NCI-H82 (cell line): ENCODE results near the gene MYH15.

Experiments used
- DNase-seq: peaks from one replicate; lab custom pipeline; 2025; lab: John Stamatoyannopoulos, UW

Gene MYH15

GRCh38 chr3:108509871-108510270, 525 bp downstream of the MYH15 start:
- DNase-seq, result no peak

DNA sequence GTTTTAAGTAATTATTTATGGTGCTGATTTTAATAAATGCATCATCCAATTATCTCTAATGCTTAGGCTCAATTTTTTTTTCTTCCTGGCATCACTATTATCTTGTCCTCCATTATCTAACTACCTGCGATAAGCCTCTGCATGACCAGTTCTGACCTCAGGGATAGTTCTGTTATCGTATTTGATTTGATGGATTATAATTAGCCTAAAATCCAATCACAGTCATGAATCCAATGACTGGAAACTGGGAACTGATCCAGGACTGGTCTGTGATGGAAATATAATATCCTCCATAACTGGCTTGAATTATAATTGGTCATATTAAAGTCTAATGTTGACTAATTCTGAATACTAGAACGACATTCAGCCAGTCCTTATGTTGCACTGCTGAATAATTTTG, 1.1 kb downstream of the MYH15 start:
- DNase-seq, result peak; percentile 67

- DNase-seq, result no peak
Observed at GRCh38 chr3:108507902-108508301, 2.5 kb downstream of the MYH15 start.

DNA sequence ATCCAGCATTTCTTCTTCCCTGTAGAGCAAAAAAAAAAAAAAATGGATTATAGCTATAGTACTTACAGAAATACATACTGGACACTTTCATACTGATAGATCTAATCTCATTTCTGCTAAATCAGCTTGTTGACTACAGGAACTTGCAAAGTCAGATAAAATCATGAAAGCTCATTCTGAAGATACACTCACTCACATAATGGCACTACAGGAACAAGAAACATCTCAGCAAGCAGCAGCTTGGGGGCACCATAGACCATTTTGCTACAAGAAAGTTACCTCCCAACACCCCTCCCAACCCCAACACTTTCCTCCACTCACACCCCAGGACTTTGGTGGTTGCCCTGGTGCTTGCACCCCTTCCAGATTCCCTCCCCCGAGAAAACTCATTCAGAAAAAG, 4.6 kb downstream of the MYH15 start:
- DNase-seq, result no peak

DNA sequence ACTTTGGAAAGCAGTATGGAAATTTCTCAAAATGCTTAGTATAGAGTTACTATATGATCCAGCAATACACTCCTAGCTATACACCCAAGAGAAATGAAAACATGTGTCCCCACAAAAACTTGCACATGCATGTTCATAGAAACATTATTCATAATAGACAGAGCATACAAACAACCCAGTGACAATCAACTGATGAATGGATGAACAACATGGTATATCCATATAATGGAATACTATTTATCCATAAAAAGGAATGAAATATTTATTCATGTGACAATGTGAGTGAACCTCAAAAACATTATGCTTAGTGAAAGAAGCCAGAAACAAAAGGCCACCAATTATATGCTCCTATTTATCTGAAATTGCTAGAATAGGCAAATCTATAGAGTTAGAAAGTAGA, 6.7 kb downstream of the MYH15 start:
- DNase-seq, result no peak

DNA sequence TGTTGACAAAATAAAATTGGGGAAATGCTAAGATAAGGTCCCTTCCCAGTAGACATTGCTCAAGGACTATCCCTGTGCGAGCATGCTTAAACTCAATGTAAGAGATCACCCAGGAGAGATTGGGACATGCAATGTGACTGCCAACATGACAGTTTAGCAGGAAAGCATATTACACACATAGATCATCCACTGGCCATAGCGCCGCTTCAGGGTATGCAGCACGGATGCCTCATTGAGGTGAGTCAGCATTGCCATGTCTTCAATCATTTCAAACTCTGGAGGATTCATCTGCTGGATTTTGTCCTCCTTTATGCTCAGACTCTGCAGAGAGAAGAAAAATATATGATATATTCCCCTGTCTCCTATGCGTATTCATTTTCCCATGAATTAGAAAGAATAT, 8.9 kb downstream of the MYH15 start:
- DNase-seq, result no peak

- DNase-seq, result no peak
Observed at GRCh38 chr3:108500728-108501127, 9.7 kb downstream of the MYH15 start.

- no peak for DNase-seq
Observed at GRCh38 chr3:108497271-108497670, 13.1 kb downstream of the MYH15 start.

DNA sequence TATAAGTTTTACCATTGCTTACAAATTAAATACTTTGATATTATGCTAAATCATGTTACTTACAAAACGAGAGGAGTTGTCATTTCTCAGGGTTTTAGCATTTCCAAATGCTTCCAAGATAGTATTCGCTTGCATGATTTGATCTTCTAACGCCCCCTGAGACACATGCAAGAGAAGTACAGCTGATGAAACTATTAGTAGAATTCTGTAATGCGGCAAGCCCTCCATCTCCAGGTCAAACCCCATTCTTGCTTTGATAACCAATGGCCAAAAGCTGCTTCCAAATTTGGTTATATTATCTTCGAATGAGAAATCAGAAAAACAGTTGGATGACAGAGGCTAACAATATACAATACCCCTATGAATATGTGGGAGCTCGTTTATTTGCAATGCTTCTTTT, 14.7 kb downstream of the MYH15 start:
- DNase-seq, result no peak

DNA sequence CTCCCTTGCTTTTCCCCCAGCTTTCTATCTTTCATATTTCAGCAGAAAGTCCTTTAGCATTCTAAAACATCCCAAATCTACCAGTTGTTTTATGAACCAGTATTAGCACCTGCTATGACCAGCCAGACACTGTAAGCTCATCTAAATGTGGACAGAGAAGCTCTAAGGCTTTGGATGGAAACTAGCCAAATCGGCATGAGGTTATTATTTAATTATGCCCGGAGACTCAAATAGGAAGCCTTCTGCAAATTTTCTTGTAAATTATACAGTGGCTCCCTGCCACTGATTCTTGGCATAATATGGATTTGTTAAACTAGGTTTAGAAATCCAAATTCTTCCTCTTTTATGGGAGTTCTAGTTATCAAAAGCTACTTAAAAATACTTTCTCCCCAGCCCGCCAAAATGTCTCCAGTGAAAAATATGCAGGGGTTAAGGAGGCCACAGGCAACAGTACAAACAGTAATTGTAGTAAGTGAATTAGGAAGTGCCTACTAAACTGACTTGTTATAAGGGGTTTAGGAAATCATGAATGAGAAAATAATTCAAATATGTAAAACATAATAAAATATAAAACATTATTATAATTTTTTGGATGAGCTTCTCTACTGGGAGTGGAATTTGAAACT, 15.4 kb downstream of the MYH15 start:
- peak; percentile 39 for DNase-seq

DNA sequence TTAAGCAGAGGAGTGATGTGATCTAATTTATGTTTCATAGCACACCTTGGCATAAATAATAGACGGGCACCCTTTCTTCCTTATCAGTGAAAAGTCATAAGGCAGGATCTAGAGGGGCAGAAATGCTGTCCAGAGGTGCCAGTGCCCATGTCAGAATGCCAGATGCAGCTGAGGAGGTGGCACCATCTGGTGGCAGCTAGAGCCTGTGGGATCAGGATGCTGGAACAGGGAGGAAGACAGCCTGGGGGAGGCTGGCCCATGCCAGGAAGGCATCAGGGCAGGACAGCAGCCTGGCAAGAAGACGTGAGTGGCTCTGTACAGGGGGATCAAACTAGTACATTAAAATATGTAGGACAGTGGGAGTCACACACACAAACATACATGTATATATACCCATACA, 16.5 kb downstream of the MYH15 start:
- DNase-seq, result peak; percentile 40

- DNase-seq, result no peak
Observed at GRCh38 chr3:108491456-108491855, 18.9 kb downstream of the MYH15 start.

DNA sequence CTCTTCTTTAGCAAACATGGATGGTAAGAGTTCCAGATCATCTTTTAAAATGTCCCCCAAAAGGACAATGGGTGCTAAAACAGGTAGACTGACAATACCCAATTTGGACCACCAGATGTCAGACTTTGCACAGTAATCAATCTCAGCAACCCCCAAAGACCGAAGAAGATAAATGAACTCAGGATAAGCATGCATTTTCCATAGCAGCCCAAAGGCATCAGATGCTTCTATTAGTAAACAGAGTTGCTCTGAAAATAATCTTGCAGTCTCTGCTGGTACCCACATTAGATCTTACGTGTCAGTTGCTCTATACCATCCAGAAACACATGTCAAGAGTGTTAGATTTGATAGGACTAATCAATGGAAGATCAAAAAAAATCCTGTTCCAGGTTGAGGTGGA, 20.6 kb downstream of the MYH15 start:
- DNase-seq, result peak; percentile 82

- no peak for DNase-seq
Observed at GRCh38 chr3:108488631-108489030, 21.8 kb downstream of the MYH15 start.

DNA sequence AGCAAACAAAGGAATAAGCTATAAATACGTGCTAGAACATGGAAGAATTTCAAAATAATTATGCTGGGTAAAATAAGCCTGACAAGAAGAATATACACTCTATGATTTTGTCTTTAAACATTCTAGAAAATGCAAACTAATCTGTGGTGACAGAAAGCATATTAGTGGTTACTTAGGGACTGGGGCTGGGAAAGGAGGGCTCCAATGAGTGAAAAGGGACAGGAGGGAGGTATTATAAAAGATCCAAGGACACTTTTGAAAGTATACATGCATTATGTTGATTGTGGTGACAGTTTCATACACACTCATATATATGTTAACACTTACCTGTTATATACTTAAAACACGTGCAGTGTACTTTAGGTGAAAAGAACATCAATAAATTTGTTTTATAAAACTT, 23.0 kb downstream of the MYH15 start:
- DNase-seq, result peak; percentile 58

- DNase-seq, result peak; percentile 95
Observed at GRCh38 chr3:108486941-108487340, 23.5 kb downstream of the MYH15 start.

- DNase-seq, result peak; percentile 35
Observed at GRCh38 chr3:108486338-108486737, 24.1 kb downstream of the MYH15 start.

GRCh38 chr3:108485146-108485545, 25.2 kb downstream of the MYH15 start:
- DNase-seq, result peak; percentile 93

GRCh38 chr3:108479224-108479623, 31.2 kb downstream of the MYH15 start:
- DNase-seq, result no peak

DNA sequence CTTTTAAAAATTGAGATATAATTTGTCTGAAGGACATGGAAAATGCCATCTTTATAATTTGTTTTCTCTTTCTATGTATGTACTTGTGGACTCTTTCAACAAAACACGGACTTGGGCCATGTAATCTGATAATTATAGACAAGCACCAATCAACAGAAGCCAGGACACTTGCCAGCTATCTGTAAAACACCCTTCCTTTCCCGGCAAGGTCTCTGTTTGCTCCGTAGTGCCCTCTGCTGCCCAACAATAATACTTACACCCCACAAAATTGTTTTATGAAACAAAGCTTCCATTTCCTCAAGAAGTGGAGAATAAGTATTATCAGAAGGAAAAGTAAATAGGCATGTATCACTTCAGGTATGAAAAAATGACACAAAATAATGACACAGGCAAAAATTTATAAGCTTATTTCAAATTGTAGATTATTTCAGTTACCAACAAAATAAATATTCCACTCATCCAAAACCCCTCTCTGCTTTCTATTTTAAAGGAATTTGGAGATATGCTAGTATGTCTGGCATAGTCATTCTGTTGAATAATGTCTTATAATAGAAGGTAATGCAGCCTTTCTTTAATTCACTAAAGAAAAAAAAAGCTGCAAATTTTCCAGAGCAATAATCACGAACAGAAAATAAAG, 32.8 kb downstream of the MYH15 start:
- DNase-seq, result peak; percentile 91

DNA sequence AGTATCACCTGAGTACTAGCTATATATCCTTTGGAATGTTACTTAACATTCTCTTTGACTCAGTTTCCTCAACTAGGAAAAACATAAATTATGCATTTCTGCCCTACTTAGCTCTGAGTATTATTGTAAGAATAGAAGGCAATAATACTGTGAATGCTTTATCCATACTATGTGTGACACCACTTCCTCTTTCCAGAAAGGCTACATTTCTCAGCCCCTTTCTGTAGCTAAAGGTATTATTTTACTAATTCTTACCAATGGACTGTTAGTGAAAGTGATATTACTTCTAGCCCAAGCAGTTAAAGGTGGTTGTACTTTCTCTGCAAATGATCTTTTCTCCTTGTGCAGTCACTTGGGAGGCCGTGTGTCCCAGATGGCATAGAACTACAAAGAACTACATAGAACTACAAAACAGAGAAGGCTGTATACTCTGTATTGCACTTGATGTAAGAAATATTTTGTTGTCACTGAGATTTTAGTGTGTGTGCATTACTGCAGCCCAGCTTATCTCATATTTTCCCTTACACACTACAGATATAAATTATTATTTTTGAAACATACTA, 35.1 kb downstream of the MYH15 start:
- DNase-seq, result no peak

GRCh38 chr3:108474581-108474980, 35.8 kb downstream of the MYH15 start:
- no peak for DNase-seq

DNA sequence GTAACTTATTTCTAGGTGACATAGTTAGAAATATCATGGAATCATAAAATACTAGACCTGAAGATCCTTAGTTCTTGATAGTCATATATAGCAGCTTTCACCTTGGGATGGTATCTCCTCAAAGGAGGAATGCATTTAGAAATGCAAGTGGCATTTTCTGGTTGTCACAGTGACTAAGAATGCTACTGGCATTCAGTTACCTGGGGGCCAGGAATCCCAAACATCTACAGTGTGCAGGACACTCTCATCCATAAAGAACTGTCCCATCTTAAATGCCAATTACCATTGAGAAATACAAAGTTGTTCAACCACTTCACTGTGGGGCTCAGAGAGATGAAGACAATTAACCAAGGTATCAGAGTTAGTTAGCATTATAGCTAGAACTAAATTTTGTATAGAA, 36.7 kb downstream of the MYH15 start:
- DNase-seq, result no peak
